Measurements from ENCODE around the gene SH3BP4.

- TF ChIP-seq POLR2AphosphoS5 (IDR thresholded peaks at IDR 0.05; ENCODE audit: insufficient read depth in 1 of 2, low read depth in 1 of 2) (no peak), CTCF (IDR thresholded peaks at IDR 0.05) (no peak), POLR2A (IDR thresholded peaks at IDR 0.05) (no peak)
Observed at GRCh38 chr2:234954551-234954992, 2.8 kb downstream of the SH3BP4 start.

Data from vagina (tissue), 2 donors.